Vagina (tissue), 2 donors: ENCODE data around the gene FRMD4A.

Experiments
- CTCF ChIP-seq, 3 experiments: fragments of 450-650 bp in 2 of 3; fragments of 200-600 bp in 1 of 3; sonication (generic) in 1 of 3; IDR thresholded peaks; one replicate each; pipeline ENCODE4 v1.5.1; 2017 to 2019; ENCODE audit warnings: antibody characterized with exemption in 3 of 3, mild to moderate bottlenecking in 2 of 3, moderate library complexity in 2 of 3
- POLR2A ChIP-seq, 2 donors: fragments of 450-650 bp; IDR thresholded peaks; one replicate each; pipeline ENCODE4 v1.6.1; 2017; ENCODE audit warnings: antibody characterized with exemption in 2 of 2, mild to moderate bottlenecking in 2 of 2, moderate library complexity in 2 of 2
- POLR2AphosphoS5 ChIP-seq, 2 donors: sonication (generic); formaldehyde crosslinking; IDR thresholded peaks; one replicate each; pipeline ENCODE4 v1.9.0; 2017; ENCODE audit warnings: antibody characterized with exemption in 2 of 2, mild to moderate bottlenecking in 2 of 2, low read depth in 1 of 2; ENCODE audit not compliant: insufficient read depth in 1 of 2

- TF ChIP-seq CTCF (IDR thresholded peaks at IDR 0.05) (no peak), POLR2A (IDR thresholded peaks at IDR 0.05) (no peak), POLR2AphosphoS5 (IDR thresholded peaks at IDR 0.05; ENCODE audit: insufficient read depth in 1 of 2, low read depth in 1 of 2) (no peak)
Measured at GRCh38 chr10:13597909-13598308, 732.8 kb downstream of the FRMD4A start.
